NT2/D1 (cell line): ENCODE measurements around the gene OLFML2B.

Experiments
- YY1 ChIP-seq: IDR thresholded peaks from 2 replicates; pipeline ENCODE4 v1.6.1; 2011; ENCODE audit not compliant: insufficient read length, insufficient read depth
- ZNF274 ChIP-seq: IDR thresholded peaks from 2 replicates; pipeline ENCODE4 v1.6.1; 2011; ENCODE audit warnings: mild to moderate bottlenecking, low read depth, low read length

GRCh38 chr1:162018418-162018817, 5.3 kb downstream of the OLFML2B start:
- TF ChIP-seq YY1 (no peak), ZNF274 (no peak)
